Fibroblast of pulmonary artery (primary cell): Measurements from ENCODE around the gene FBLIM1.

Experiments used
- DNase-seq: peaks from one replicate; pipeline ENCODE4 v3.0.0-alpha.2; 2010; ENCODE audit warnings: low read depth
- H3K4me3 ChIP-seq: replicated peaks from 2 replicates; pipeline ENCODE4 v1.5.1; 2011; ENCODE audit warnings: low read depth, mild to moderate bottlenecking, control low read depth, low read length, moderate library complexity
- CTCF ChIP-seq: IDR thresholded peaks from 2 replicates; pipeline ENCODE4 v1.5.1; 2011; ENCODE audit warnings: mild to moderate bottlenecking, control low read depth, low read length, inconsistent platforms; ENCODE audit errors: missing control alignments

FBLIM1 gene

GRCh38 chr1:15758343-15758931, at the start of gene FBLIM1:
FBLIM1 (plus strand) TSS chr1:15758795; CDS start chr1:15764984, 6,189 bp downstream.
- no peak for TF ChIP-seq CTCF
- peak within 1 kb of the TSS; percentile 72 for H3K4me3 ChIP-seq
- peak; percentile 33 for DNase-seq

GRCh38 chr1:15709226-15709625, 49.4 kb upstream of the FBLIM1 start:
- no peak for TF ChIP-seq CTCF
- no peak overlapping the region for H3K4me3 ChIP-seq
- DNase-seq = no peak

- no peak for DNase-seq
- no peak for TF ChIP-seq CTCF
- H3K4me3 ChIP-seq = no peak overlapping the region
These were observed 46.4 kb upstream of the FBLIM1 start for GRCh38 chr1:15712168-15712567.

- no peak for TF ChIP-seq CTCF
- DNase-seq = peak; percentile 71
- no peak overlapping the region for H3K4me3 ChIP-seq
These were observed 44.0 kb upstream of the FBLIM1 start for GRCh38 chr1:15714406-15715136.

- no peak for TF ChIP-seq CTCF
- H3K4me3 ChIP-seq = no peak overlapping the region
- DNase-seq = no peak
These were observed 41.0 kb upstream of the FBLIM1 start for GRCh38 chr1:15717418-15718125.

- no peak for DNase-seq
- no peak for TF ChIP-seq CTCF
These were observed 40.4 kb upstream of the FBLIM1 start for GRCh38 chr1:15718199-15718601.

More at GRCh38 chr1:15718199-15718601, 40.4 kb upstream of the FBLIM1 start:
- no peak overlapping the region for H3K4me3 ChIP-seq
